Activated T-cell treated with anti-CD3 and anti-CD28 coated beads for 24 hours (primary cell): ENCODE measurements around the gene SYTL2.
A peak's percentile ranks its signal among the peaks of the same experiment; 100 is the strongest.

ENCODE experiments used
- DNase-seq: peaks from one replicate; pipeline ENCODE4 v3.0.0-alpha.2; 2020; ENCODE audit warnings: low read depth

Gene SYTL2

GRCh38 chr11:85758480-85759039, 52.4 kb downstream of the SYTL2 start:
- DNase-seq: no peak

GRCh38 chr11:85758026-85758425, 52.9 kb downstream of the SYTL2 start:
- DNase-seq: no peak

GRCh38 chr11:85756401-85757200, 54.3 kb downstream of the SYTL2 start:
- DNase-seq: no peak

- no peak for DNase-seq
Observed at GRCh38 chr11:85755701-85756100, 55.2 kb downstream of the SYTL2 start.

GRCh38 chr11:85755285-85755684, 55.7 kb downstream of the SYTL2 start:
- DNase-seq: no peak

GRCh38 chr11:85752890-85753581, 57.9 kb downstream of the SYTL2 start:
- DNase-seq: peak; percentile 81

GRCh38 chr11:85752201-85752889, 58.6 kb downstream of the SYTL2 start:
- no peak for DNase-seq

GRCh38 chr11:85751724-85752123, 59.2 kb downstream of the SYTL2 start:
- no peak for DNase-seq

GRCh38 chr11:85750646-85751045, 60.3 kb downstream of the SYTL2 start:
- DNase-seq: no peak

- no peak for DNase-seq
Observed at GRCh38 chr11:85749884-85750283, 61.1 kb downstream of the SYTL2 start.

GRCh38 chr11:85749287-85749834, 61.6 kb downstream of the SYTL2 start:
- no peak for DNase-seq

- no peak for DNase-seq
Observed at GRCh38 chr11:85748455-85748891, 62.5 kb downstream of the SYTL2 start.

GRCh38 chr11:85746670-85747069, 64.3 kb downstream of the SYTL2 start:
- DNase-seq: no peak

- DNase-seq: no peak
Observed at GRCh38 chr11:85745626-85746025, 65.3 kb downstream of the SYTL2 start.

GRCh38 chr11:85742873-85743275, 68.1 kb downstream of the SYTL2 start:
- DNase-seq: no peak

- no peak for DNase-seq
Observed at GRCh38 chr11:85742348-85742747, 68.6 kb downstream of the SYTL2 start.

- DNase-seq: no peak
Observed at GRCh38 chr11:85740481-85741400, 70.2 kb downstream of the SYTL2 start.

GRCh38 chr11:85737738-85738137, 73.2 kb downstream of the SYTL2 start:
- DNase-seq: no peak

- no peak for DNase-seq
Observed at GRCh38 chr11:85735876-85736460, 75.0 kb downstream of the SYTL2 start.

- DNase-seq: no peak
Observed at GRCh38 chr11:85732965-85733364, 78.0 kb downstream of the SYTL2 start.

GRCh38 chr11:85726381-85726780, 84.6 kb downstream of the SYTL2 start:
- DNase-seq: no peak
